HepG2 (cell line): ENCODE measurements around the gene PPP1R3C. TPM values are rescaled to one million over a fixed set of nuclear protein-coding genes. Genes with fewer than 3 reads are reported as not detected.
A peak's percentile ranks its signal among the peaks of the same experiment; 100 is the strongest.

ENCODE experiments used
- ADNP ChIP-seq: sonication (generic); formaldehyde crosslinking; IDR thresholded peaks from 2 replicates; pipeline ENCODE4 v1.4.0; 2020; ENCODE audit warnings: missing genetic modification reagents
- AKAP8 ChIP-seq: sonication (generic); formaldehyde crosslinking; IDR thresholded peaks from 2 replicates; pipeline ENCODE4 v1.5.1; 2020; ENCODE audit warnings: mild to moderate bottlenecking, missing genetic modification reagents
- DR1 ChIP-seq: sonication (generic); formaldehyde crosslinking; IDR thresholded peaks from 2 replicates; pipeline ENCODE4 v1.8.0; 2021; ENCODE audit warnings: mild to moderate bottlenecking, missing genetic modification reagents, inconsistent platforms
- DZIP1 ChIP-seq: sonication (generic); formaldehyde crosslinking; IDR thresholded peaks from 2 replicates; pipeline ENCODE4 v1.5.0; 2020; ENCODE audit warnings: mild to moderate bottlenecking, missing genetic modification reagents
- IRF9 ChIP-seq: sonication (generic); formaldehyde crosslinking; IDR thresholded peaks from 2 replicates; pipeline ENCODE4 v1.8.0; 2022; ENCODE audit warnings: missing genetic modification reagents, mild to moderate bottlenecking, borderline replicate concordance
- ISL2 ChIP-seq: sonication (generic); formaldehyde crosslinking; IDR thresholded peaks from 2 replicates; pipeline ENCODE4 v1.5.0; 2020; ENCODE audit warnings: missing genetic modification reagents
- SMAD3 ChIP-seq: sonication (generic); formaldehyde crosslinking; IDR thresholded peaks from 2 replicates; pipeline ENCODE4 v1.4.0; 2020; ENCODE audit warnings: missing genetic modification reagents
- SMC3 ChIP-seq: IDR thresholded peaks from 2 replicates; pipeline ENCODE4 v1.6.1; 2011; ENCODE audit warnings: low read length, improper control_type of control experiment
- SOX5 ChIP-seq: IDR thresholded peaks from 2 replicates; pipeline ENCODE4 v1.6.1; 2016; ENCODE audit warnings: borderline replicate concordance
- STAT5B ChIP-seq: sonication (generic); formaldehyde crosslinking; IDR thresholded peaks from 2 replicates; pipeline ENCODE4 v1.4.0; 2020; ENCODE audit warnings: missing genetic modification reagents
- TRIM24 ChIP-seq: sonication (generic); formaldehyde crosslinking; IDR thresholded peaks from 2 replicates; pipeline ENCODE4 v1.8.0; 2022; ENCODE audit warnings: mild to moderate bottlenecking, missing genetic modification reagents
- ZNF556 ChIP-seq: sonication (generic); formaldehyde crosslinking; IDR thresholded peaks from 2 replicates; pipeline ENCODE4 v1.4.0; 2020; ENCODE audit warnings: mild to moderate bottlenecking, missing genetic modification reagents, borderline replicate concordance
- ZNF569 ChIP-seq: sonication (generic); formaldehyde crosslinking; IDR thresholded peaks from 2 replicates; pipeline ENCODE4 v1.5.0; 2020; ENCODE audit warnings: mild to moderate bottlenecking, missing genetic modification reagents, moderate library complexity, borderline replicate concordance
- ZSCAN22 ChIP-seq: sonication (generic); formaldehyde crosslinking; IDR thresholded peaks from 2 replicates; pipeline ENCODE4 v1.4.0; 2020; ENCODE audit warnings: mild to moderate bottlenecking, missing genetic modification reagents
- polyA plus RNA-seq, 8 experiments: library from polyadenylated mRNA; depleted of rRNA in 3 of 8; stranded (reverse) in 7 of 8; unstranded in 1 of 8; fragments of >200 nt; fragmentation: Illumina TruSeq in 4 of 8; extraction: Trizol in 4 of 8; gene quantifications; 2 replicates each; pipeline versions ENCODE4 v1.2.1 to v1.2.3, GENCODE V29; 2011 to 2016; ENCODE audit warnings: low read depth in 4 of 8, missing spikeins in 1 of 8, mixed read lengths in 1 of 8; ENCODE audit not compliant: insufficient read depth in 1 of 8
- total RNA-seq, 5 experiments: library from RNA; depleted of rRNA; stranded (reverse); fragments of >200 nt; fragmentation: Illumina TruSeq; extraction: Trizol; gene quantifications; 2 replicates each; pipeline ENCODE4 v1.2.3, GENCODE V29; 2016; ENCODE audit warnings: low read depth in 1 of 5
- TF ChIP-seq, protein P1 (sequence below), 2 experiments: sonication (generic) in 1 of 2; formaldehyde crosslinking in 1 of 2; IDR thresholded peaks; 2 replicates each; pipeline versions ENCODE4 v1.4.0 to v1.6.1; 2016 to 2020; ENCODE audit warnings: borderline replicate concordance in 1 of 2, low read depth in 1 of 2, mild to moderate bottlenecking in 1 of 2, missing genetic modification reagents in 1 of 2
- TF ChIP-seq, protein P2 (sequence below): sonication (generic); formaldehyde crosslinking; IDR thresholded peaks from 2 replicates; pipeline ENCODE4 v1.5.0; 2020; ENCODE audit warnings: missing genetic modification reagents, mild to moderate bottlenecking, borderline replicate concordance
- TF ChIP-seq, protein P3 (sequence below): sonication (generic); formaldehyde crosslinking; IDR thresholded peaks from 2 replicates; pipeline ENCODE4 v1.4.0; 2020; ENCODE audit warnings: low read depth, mild to moderate bottlenecking, missing genetic modification reagents

The PPP1R3C gene
- total and polyA plus RNA-seq, 2 of the 13 experiments (the other 11 are each of a cell fraction or from before 2014, with no cell fraction given): 13.3 to 14.8 TPM

DNA sequence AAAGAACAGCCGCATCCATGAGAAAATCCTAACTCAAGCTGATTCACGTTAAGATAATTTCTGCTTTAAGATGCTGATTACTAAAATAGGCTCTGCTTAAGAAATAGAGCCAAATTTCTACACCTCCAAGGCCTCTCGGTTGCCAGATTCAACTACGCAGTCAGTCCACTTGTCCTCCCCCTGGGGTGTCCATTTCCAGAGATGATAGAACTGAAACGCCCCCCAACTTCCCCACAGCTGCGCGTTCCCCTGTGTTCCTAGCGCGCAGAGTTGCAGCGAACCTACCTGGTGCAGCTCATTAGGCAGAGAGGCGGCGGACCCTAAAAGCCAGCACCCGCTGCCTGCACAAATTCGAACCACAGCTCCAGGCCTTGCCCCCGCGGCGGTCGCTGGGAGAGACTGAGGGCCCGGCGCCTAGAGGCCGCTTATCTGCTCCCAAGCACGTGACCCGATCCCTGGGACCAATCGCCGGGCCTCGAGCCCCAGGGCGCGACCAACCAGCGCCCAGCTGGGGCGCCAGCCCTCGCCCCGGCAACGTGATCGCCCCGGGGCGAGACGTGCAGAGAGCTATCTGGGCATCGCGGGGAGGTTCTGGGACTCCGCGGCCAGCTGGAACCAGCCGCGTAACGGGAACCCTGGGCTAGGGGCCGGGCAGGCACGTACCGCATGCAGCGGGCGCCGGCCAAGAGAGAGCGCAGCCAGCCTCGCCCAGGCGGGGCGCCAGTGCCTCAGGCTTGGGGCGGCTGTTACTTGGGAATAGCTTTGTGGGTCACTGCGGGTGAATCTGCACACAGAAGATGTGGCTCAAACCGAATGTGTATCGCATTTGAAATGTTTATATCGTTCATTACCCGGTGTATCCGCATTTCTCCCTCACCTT is at the start of gene PPP1R3C (continued):
- peak; percentile 94; the same call in 1 of the 2 replicates for TF ChIP-seq IRF9
- no peak for TF ChIP-seq SMC3
- TF ChIP-seq ADNP (CRISPR knock-in tag): no peak
- peak; percentile 43; the same call in 1 of the 2 replicates for TF ChIP-seq ZSCAN22 (CRISPR knock-in tag)
- peak; percentile 87 for TF ChIP-seq AKAP8 (CRISPR knock-in tag)
- TF ChIP-seq ZNF556 (CRISPR knock-in tag): peak; percentile 89
- TF ChIP-seq ZNF569 (CRISPR knock-in tag): peak; percentile 60; the same call in 1 of the 2 replicates
- no peak for TF ChIP-seq TRIM24 (CRISPR knock-in tag)
- peak; percentile 87; the same call in 1 of the 2 replicates for TF ChIP-seq SMAD3 (CRISPR knock-in tag)
- TF ChIP-seq DR1: peak; percentile 95
- peak; percentile 98; the same call in 1 of the 2 replicates for TF ChIP-seq DZIP1
- TF ChIP-seq STAT5B (CRISPR knock-in tag): no peak
- peak; percentile 80; the same call in 1 of the 2 replicates for TF ChIP-seq SOX5 (CRISPR knock-in tag)
- TF ChIP-seq ISL2 (CRISPR knock-in tag): peak; percentile 79
- TF ChIP-seq, protein P1, sequence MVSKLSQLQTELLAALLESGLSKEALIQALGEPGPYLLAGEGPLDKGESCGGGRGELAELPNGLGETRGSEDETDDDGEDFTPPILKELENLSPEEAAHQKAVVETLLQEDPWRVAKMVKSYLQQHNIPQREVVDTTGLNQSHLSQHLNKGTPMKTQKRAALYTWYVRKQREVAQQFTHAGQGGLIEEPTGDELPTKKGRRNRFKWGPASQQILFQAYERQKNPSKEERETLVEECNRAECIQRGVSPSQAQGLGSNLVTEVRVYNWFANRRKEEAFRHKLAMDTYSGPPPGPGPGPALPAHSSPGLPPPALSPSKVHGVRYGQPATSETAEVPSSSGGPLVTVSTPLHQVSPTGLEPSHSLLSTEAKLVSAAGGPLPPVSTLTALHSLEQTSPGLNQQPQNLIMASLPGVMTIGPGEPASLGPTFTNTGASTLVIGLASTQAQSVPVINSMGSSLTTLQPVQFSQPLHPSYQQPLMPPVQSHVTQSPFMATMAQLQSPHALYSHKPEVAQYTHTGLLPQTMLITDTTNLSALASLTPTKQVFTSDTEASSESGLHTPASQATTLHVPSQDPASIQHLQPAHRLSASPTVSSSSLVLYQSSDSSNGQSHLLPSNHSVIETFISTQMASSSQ (IDR thresholded peaks at IDR 0.05; ENCODE audit: low read depth): no peak
- TF ChIP-seq, protein P1 (CRISPR knock-in tag; IDR thresholded peaks at IDR 0.05; ENCODE audit: borderline replicate concordance): peak; percentile 71; the same call in 1 of the 2 replicates
- TF ChIP-seq, protein P2, sequence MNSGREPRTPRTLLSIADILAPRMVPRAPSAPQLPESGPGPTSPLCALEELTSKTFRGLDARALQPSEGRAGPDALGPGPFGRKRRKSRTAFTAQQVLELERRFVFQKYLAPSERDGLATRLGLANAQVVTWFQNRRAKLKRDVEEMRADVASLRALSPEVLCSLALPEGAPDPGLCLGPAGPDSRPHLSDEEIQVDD (CRISPR knock-in tag): peak; percentile 95; the same call in 1 of the 2 replicates
- TF ChIP-seq, protein P3, sequence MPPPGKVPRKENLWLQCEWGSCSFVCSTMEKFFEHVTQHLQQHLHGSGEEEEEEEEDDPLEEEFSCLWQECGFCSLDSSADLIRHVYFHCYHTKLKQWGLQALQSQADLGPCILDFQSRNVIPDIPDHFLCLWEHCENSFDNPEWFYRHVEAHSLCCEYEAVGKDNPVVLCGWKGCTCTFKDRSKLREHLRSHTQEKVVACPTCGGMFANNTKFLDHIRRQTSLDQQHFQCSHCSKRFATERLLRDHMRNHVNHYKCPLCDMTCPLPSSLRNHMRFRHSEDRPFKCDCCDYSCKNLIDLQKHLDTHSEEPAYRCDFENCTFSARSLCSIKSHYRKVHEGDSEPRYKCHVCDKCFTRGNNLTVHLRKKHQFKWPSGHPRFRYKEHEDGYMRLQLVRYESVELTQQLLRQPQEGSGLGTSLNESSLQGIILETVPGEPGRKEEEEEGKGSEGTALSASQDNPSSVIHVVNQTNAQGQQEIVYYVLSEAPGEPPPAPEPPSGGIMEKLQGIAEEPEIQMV (CRISPR knock-in tag): 0 out of 2 replicates have a peak, but pooled peaks have one; percentile 58
